ENCODE results near the gene PLEKHO2.

PLEKHO2 gene

DNA sequence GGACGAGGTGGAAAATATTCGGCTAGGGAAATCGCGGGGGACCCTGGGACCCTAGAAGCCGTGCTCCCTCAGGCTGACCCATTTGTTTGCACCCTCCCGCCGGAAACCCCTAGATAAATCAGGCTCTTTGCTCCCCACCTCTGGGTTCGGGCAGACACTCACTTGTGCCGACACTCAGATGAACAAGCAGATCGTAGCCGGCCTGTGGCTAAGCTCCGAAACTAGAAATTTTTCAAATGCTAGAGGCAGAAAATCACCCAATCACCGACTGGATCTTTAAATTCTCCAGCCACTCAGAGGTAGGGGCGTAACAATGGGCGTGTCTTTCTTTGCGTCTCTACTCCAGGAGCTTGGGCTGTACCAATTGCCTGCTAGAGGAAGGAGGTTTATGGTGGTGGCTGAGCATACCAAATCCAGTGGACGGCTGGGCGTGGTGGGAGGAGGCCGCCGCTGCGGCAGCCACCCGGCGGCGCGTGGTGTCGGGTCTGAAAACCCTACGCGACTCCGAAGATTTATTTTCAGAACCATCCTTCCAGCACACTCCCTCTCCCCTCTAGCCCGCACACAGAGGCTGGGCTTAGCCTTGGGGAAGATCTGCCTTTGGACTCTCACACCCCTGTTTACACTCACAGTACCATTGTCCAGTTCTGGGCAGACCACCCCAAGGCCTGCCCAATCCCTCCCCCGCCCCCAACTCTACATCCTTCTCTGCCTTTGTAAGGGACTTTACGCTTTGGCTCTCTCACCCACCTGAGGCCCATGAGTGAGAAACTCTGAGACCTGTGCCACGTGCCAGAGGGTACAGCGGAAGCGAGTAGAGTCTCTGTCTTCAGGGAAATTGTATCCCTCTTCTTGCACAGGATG lies 16.1 kb upstream of the PLEKHO2 start, which contains the start of gene PIF1:
TSS of gene PIF1 (minus strand) at position 217 of the 864 bp plus-strand sequence. CDS start 1,312 bp downstream, outside the sequence.
- DNase-seq = peak; percentile 98

DNA sequence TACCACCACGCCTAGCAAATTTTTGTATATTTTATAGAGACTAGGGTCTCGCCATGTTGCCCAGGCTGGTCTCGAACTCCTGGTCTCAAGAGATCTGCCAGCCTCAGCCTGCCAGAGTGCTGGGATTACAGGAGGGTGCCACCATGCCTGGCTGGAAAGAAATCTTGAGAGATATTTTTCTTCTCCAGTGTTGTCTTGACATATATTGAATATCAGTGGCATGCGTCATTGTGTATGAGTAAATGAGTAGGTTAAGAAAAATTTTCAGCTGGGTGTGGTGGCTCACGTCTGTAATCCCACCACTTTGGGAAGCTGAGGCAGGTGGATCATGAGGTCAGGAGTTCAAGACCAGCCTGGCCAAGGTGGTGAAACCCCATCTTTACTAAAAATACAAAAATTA lies 12.7 kb upstream of the PLEKHO2 start:
- no peak for DNase-seq

DNA sequence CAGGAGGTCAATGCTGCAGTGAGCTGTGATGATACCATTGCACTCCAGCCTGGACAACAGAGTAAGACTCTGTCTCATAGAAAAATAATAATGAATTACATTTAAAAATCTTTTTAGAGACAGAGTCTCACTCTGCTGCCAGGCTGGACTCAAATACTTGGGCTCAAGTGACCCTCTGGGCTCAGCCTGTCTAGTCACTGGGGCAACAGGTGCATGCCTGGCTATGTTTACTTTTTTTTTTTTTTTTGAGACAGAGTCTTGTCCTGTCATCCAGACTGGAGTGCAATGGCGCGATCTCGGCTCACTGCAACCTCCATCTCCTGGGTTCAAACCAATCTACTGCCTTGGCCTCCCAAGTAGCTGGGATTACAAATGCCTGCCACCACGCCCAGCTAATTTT lies 8.0 kb upstream of the PLEKHO2 start:
- no peak for DNase-seq

DNA sequence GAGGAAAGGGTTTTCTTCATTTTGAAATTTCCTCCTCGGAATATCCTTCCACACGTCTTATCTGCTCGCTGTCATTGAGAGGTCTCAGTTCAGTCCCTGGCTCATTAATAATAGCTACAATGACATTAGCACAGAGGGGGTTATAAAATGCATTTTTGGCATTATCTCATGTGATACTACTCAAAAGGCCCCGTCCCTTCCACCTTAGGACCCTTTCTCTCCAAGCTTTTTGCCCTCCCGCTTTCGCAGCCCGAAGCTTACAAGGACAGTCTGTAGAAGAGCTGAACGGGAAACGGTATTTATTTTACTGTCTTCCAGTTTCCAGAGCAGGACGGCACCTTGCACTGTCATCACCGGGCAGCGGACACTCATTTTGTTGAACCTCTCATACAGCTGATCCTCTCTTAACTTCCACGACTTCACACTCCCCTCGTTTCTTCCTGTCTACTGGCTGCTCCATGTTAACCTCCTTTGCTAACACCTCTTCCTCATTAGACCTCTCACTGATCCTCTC lies 5.6 kb upstream of the PLEKHO2 start:
- DNase-seq = no peak

DNA sequence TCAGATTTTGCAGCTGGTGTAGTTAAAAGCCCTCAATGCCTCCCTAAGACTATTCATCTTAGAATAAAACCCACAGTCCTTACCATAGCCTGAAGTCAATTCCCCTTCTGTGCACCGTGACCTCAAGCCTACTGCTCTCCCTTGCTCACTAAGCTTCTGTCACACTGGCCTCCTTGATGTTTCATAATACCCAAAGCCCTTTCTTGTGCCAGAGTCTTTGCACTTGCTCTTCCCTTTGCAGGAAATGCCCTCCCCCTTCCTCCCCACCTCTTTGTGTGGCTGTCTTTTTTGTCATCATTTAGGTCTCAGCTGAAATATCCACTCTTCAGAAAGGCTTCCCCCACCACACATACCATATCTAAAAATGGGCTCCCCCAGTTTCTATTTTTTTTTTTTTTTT lies 4.2 kb upstream of the PLEKHO2 start:
- DNase-seq = peak; percentile 85

DNA sequence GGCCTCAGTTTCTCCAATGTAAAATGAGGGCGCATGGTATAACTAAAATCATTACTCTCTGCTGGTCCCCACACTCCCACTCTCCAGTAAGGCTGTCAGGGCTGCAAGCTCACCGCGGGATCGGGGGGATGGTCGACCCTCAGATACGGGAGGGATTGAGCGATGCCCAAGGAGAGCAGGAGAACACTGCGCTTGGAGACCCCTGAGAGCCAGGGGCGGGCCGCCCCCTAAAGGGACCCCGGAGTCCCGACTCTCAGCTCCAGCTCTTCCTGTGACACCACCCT lies 713 bp upstream of the PLEKHO2 start:
- no peak for DNase-seq

GRCh38 chr15:64842096-64842939 lies 603 bp downstream of the PLEKHO2 start:
- DNase-seq = peak; percentile 36

DNA sequence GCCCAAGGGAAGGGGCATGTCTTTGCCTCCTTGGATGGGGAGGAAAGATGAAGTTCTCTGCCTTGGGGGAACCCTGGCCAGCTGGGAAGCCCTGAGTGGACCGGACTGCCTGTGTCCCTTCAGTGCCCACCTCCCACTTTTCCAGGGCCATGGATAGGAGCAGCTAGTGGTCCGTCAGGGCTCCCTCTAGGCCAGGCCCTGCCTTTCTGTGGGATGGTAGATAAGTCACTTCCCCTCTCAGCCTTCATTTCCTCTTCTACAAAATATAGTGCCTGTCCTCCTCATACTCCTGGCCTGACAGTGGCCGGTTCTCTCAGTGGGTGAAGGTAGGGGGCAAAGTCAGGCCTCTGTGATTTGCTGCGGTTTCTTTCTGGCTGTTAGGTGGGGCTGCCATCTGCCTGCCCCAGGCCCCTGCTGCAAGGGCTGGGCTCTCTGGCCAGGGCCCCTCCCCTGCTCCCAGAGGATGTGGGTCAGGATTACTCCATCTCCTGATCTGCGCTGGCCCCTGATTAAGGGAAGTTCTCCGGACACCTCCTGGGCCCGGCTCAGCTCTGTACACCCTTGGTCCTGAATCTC lies 1.4 kb downstream of the PLEKHO2 start:
- DNase-seq = peak; percentile 90

- DNase-seq = peak; percentile 62
Measured at GRCh38 chr15:64843991-64844390, 2.3 kb downstream of the PLEKHO2 start.

DNA sequence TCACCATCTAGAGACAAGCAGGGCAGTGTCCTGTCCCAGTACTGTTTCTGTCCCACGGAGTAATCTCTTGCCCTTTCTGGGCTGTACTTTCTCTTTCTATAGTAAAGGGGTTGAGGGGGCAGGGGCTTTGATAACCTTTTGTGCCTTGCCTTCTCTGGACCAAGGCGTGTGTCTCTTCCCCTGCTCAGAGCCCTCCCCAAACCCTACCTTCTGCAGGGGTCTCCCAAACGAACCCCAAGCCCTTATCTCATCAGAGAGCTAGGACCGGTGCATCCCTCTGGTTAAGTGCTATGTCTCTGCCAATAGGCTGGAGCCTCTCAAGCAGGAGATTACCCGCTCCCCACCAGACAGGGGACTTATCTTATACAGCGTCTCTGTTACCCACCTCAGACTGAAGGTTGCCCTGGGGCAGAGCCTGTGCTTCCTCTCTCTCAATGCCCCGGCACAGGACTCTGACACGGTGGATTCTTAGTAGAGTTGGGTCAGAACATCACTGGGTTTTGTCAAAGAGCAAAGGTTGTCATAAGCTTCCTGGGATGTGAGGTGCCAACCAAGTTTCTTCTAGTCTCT lies 2.9 kb downstream of the PLEKHO2 start:
- DNase-seq = peak; percentile 40

DNA sequence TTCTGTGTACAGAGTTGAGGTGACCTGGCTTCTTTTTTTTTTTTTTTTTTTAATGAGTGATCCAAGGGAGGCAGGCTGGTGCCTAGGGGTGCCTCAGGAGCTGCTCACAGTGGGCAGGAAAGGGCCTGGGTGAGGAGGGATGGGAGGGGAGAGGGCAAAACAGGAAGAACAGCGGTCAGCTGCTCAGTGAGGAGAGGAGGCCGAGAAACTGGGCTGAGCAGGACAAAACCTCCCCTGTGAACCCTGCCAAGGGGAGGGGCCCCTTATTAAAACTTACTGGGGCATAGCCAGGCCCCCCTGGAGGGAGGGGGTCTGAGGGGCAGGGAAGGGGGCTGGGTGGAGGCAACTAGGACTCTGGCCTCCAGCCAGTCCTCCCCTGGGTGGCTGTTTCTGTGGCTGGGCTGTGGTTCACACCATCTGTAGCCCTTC lies 3.5 kb downstream of the PLEKHO2 start:
- peak; percentile 51 for DNase-seq

DNA sequence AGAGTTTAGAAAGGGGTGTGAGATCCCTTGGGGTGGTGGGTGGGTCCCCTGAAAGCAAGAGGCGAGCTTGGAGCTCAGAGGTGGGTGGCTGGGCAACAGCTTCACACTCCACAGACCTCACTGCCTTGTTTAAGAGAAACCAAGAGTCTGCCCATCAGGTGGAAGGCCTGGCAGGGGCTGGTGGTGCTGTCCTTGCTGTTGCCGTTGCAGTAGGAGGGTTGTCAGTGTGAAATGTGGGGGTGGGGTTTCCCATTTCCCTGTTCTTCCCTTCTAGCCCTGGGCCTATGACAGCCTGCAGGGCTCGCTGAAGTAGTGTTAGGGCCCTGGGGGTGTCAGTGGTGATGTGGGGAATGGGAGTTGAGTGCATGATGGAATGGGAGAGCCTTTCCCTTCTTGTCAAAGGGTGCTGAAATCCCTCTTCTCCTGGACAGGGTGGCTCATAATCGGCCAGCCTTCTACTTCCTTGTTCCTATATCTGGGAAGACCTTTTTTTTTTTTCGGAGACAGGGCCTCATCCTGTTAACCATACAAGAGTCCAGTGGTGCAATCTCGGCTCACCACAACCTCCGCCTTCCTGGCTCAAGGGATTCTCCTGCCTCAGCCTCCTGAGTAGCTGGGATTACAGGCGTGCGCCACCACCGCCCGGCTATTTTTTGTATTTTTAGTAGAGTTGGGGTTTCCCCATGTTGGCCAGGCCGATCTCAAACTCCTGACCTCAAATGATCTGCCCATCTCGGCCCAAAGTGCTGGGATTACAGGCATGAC lies 4.3 kb downstream of the PLEKHO2 start:
- DNase-seq = peak; percentile 74

- no peak for DNase-seq
Measured at GRCh38 chr15:64847016-64847415, 5.3 kb downstream of the PLEKHO2 start.

DNA sequence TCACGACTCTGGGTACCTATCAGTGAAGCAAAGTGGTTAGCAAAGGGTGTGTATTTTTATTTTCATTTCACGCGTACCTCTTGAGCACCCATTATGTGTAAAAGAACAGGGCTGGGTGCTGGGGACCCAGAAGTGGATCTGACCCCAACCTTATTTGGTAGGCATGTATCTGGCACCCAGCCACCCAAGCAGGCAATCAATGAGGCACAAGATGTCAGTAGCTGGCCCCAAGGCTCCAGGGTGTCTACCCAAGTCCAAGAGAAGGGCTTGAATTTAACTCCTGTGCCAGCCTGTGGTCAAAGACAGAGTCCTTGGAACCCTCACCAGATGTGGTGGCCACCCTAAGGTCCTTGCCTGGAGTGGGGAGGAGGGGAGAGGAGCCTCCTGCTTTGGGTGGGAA lies 5.7 kb downstream of the PLEKHO2 start:
- DNase-seq = no peak

GRCh38 chr15:64847876-64848716 lies 6.4 kb downstream of the PLEKHO2 start:
- no peak for DNase-seq

DNA sequence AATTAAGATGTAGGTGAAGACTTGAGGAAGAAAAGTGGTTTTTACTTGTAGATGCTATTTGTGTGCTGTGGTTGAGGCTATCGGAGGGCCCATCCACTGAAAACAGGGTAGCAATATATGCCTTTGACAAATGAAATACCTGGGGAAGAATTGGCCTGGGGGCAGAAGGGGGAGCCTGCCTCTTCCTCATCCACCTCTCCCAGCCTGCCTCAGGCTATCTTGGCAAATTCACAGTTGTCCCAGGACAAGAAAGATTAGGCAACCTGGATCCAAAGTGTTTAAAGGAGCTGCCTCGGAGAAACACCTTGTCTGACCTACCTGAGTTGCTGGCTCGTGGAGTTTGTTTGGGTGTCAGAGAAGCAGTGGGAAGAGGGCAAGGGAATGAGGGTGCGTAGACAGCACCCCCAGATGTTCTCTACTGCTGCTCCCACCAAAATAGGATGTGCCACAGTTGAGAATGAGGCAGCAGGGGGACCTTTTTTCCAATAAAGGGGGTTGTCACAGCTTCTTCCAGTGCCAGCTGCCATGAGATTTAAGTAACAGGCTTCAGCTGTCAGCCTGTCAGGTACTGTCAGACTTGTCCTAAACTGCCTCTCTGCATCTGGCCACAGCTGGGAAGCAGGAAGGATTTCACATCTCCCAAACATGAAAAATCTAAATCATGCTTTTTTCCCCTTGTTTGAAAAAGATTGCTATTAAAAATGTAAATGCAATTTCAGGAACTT lies 9.2 kb downstream of the PLEKHO2 start:
- DNase-seq = no peak

DNA sequence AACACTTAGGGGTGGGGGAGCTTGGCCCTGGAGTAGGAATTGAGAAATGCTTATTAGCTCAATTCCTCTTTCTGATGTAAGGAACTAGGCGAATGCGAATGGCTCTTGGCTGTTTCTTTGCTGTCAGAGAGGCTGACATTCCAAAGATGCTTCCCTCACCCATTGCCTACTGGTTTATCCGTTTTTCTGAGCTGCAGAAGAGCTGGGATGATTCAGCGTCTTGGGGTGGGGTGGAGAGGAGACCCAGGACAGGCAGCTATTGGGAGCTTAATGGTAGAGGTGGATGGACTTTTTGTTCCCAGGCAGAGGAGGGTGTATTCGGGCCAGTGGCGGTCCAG lies 9.8 kb downstream of the PLEKHO2 start:
- peak; percentile 85 for DNase-seq

DNA sequence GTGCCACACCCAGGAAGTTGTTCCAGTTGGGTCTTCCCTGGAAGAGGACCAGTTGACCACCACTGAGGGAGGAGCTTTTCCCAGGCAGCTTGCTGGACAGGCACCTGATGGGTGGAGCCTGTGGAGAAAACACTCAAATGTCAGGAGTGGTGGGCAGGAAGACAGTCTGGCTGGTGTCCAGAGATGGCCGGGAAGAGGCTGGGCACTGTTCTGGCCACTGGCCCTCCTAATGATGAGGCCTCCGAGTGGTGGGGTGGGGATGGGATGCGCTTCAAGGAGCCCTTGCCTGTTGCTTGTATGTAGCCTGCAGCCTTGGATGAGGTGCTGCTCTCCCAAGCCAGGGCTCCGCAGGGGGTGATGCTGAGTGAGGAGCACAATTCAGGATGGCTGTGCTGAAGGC lies 12.3 kb downstream of the PLEKHO2 start:
- no peak for DNase-seq

DNA sequence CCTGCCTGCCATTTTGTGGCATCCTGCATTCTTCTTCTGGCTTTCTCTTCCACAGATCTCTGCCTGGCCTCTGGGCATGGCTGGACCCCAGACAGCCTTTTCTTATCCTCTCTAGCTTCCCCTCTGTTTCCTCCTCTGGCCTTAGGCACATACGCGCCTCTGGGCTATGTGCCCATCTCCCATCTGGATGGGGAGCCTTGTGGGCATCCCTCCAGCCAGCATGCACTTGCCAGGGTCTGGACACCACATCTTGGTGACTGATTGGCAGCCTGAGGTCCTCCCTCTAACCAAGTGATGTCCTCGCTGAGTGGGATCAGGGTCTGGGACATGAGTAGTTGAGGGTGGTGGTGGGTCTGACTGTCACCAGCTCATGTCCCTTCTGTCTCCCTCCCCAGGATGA lies 12.8 kb downstream of the PLEKHO2 start:
- DNase-seq = no peak

DNA sequence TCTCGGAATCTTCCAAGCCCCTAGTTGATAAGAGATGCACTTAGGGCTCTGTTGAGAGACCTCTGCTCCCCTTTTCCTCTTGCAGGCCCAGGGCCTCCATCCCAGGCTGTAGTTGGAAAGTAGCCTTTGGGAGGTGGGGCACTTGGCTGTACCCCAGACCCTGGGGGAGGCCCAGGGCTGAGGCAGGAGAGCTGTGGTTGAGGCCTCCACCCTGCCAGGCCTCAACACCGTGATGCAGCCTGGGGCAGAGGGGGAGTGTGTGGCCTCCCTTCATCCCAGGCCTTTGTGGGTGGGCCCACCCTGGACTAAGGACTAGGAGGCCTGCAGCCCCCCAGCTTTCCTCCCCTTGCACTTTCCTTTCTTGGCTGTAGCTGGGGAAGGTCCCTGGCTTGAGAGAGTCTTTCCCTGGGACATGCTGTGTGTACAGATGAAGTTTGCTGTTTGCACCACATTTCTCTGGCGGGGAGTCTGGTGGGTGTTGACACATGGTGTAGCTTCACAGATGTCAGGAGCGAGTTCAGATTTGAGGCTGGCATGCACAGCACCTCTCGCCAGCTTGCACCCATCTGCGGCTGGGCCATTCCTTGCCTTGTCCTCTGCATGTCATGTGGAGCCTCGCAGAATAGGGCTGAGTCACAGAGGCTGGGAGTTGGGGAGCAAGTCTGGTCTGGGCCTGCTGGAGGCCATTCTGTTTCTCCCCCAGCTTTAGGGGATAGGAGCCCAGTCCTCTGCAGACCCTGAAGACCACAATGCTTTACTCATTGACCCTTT lies 13.7 kb downstream of the PLEKHO2 start:
- no peak for DNase-seq
